GM23248 (cell line): Measurements from ENCODE around the gene GATAD2B. TPM values are rescaled to one million over a fixed set of nuclear protein-coding genes. Genes with fewer than 3 reads are reported as not detected.

Experiments
- DNase-seq: peaks from one replicate; pipeline ENCODE4 v3.0.0-alpha.2; 2015
- H2AFZ ChIP-seq: fragments of 200-600 bp; sonication (generic); 2 replicates; pipeline ENCODE4 v1.6.1; 2016; ENCODE audit warnings: antibody characterized with exemption
- H3F3A ChIP-seq: fragments of 200-600 bp; sonication (generic); 2 replicates; pipeline ENCODE4 v1.6.1; 2016; ENCODE audit warnings: mild to moderate bottlenecking, antibody characterized with exemption, mixed run types; ENCODE audit not compliant: insufficient read depth
- H3K27ac ChIP-seq: fragments of 200-600 bp; sonication (generic); 2 replicates; pipeline ENCODE4 v1.5.1; 2016; ENCODE audit warnings: mild to moderate bottlenecking
- H3K27me3 ChIP-seq: fragments of 200-600 bp; sonication (generic); replicated peaks from 2 replicates; pipeline ENCODE4 v1.6.1; 2016; ENCODE audit warnings: mild to moderate bottlenecking; ENCODE audit not compliant: insufficient read depth
- H3K36me3 ChIP-seq: fragments of 200-600 bp; sonication (generic); 2 replicates; pipeline ENCODE4 v1.6.1; 2016; ENCODE audit warnings: low read depth, mild to moderate bottlenecking
- H3K4me1 ChIP-seq: fragments of 200-600 bp; sonication (generic); 2 replicates; pipeline ENCODE4 v1.6.1; 2016; ENCODE audit warnings: mild to moderate bottlenecking; ENCODE audit not compliant: insufficient read depth
- H3K4me2 ChIP-seq: fragments of 200-600 bp; sonication (generic); one replicate; pipeline ENCODE4 v1.6.1; 2016; ENCODE audit warnings: mild to moderate bottlenecking; ENCODE audit not compliant: unreplicated experiment
- H3K4me3 ChIP-seq: fragments of 200-600 bp; sonication (generic); 2 replicates; pipeline ENCODE4 v1.5.1; 2016; ENCODE audit warnings: mild to moderate bottlenecking
- H3K79me2 ChIP-seq: fragments of 200-600 bp; sonication (generic); 2 replicates; pipeline ENCODE4 v1.6.1; 2016; ENCODE audit warnings: mild to moderate bottlenecking; ENCODE audit not compliant: insufficient read depth
- H3K9ac ChIP-seq: fragments of 200-600 bp; sonication (generic); 2 replicates; pipeline ENCODE4 v1.6.1; 2016; ENCODE audit warnings: mild to moderate bottlenecking
- H3K9me2 ChIP-seq: fragments of 200-600 bp; sonication (generic); 2 replicates; pipeline ENCODE4 v1.6.1; 2016; ENCODE audit warnings: mixed run types, mild to moderate bottlenecking, moderate library complexity; ENCODE audit not compliant: insufficient read depth
- H3K9me3 ChIP-seq: fragments of 200-600 bp; sonication (generic); one replicate; pipeline ENCODE4 v1.6.1; 2017; ENCODE audit warnings: low read depth
- H4K20me1 ChIP-seq: fragments of 200-600 bp; sonication (generic); 2 replicates; pipeline ENCODE4 v1.6.0; 2016; ENCODE audit not compliant: insufficient read depth
- EZH2 ChIP-seq: fragments of 200-600 bp; sonication (generic); IDR thresholded peaks from 2 replicates; pipeline ENCODE4 v1.6.1; 2018; ENCODE audit warnings: antibody characterized with exemption, mild to moderate bottlenecking; ENCODE audit not compliant: insufficient read depth, poor library complexity, severe bottlenecking
- EZH2phosphoT487 ChIP-seq: fragments of 200-600 bp; sonication (generic); IDR thresholded peaks from 2 replicates; pipeline ENCODE4 v1.6.1; 2018; ENCODE audit warnings: antibody characterized with exemption, moderate library complexity, mild to moderate bottlenecking, low read depth; ENCODE audit not compliant: insufficient read depth
- WGBS, 2 experiments: methylation state at CpG; one replicate each; pipeline ENCODE4 v1.1.6; 2015 to 2017; ENCODE audit warnings: low lambda C conversion rate in 2 of 2, low coverage in 1 of 2; ENCODE audit errors: missing lambda C conversion rate in 2 of 2; 5-methylcytosine and 5-hydroxymethylcytosine counted together
- in situ Hi-C: fragments of 300-500 bp; cut with MboI; formaldehyde crosslinking; loops from 2 replicates; pipeline ENCODE4 v1.15.0; 2020
- polyA plus RNA-seq: library from polyadenylated mRNA; unstranded; fragments of >200 nt; fragmentation: Nextera tagmentation; extraction: Ambion mirVana; gene quantifications from 2 replicates; pipeline ENCODE4 v1.2.1, GENCODE V29; 2016
- total RNA-seq: library from RNA; depleted of rRNA; stranded (reverse); fragments of >200 nt; shearing (Covaris generic); gene quantifications from 2 replicates; pipeline ENCODE4 v1.2.3, GENCODE V29; 2014

Gene GATAD2B
- total and polyA plus RNA-seq, 2 experiments from 2014 or later = 3.3 to 3.9 TPM

DNA sequence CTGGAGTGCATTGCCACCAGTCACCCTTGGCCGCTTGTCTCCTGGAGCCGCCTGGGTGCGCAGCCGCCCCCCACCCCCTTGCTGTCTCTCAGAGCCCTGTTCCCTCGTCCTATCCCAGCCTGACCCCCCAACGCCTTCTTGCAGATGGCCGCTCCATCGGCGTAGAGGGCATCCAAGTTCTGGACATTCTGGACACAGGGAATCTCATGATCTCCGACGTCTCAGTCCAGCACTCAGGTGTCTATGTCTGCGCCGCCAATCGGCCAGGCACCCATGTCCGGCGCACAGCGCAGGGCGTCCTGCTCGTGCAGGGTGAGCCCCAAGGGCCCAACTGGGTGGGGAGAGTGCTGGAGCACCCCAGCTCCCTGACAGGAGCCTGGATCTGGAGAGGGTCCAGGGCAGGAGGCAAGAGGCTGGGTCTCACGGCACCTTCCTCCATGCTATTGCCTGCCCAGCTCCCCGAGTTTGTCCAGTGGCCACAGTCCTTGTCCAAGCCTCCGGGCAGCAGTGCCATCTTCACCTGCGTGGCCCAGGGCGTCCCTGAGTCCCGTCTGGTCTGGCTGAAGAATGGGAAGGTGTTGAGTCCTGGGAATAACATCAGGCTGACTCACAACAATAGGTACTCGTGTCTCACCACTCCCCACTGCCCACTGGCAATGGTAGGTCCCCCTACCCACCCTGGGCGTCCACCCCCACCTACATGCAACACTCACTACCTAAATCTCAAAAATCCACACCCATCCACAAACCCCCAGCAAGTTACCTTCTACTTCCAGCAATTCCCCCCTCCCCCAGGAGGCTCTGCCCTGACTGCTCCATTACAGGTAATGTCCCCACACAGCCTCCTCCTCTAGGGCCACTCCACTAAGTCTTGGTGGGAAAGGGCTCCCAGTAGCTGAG, 123.0 kb downstream of the GATAD2B start:
- H3F3A ChIP-seq = no peaks in the 10 kb centered on the region

DNA sequence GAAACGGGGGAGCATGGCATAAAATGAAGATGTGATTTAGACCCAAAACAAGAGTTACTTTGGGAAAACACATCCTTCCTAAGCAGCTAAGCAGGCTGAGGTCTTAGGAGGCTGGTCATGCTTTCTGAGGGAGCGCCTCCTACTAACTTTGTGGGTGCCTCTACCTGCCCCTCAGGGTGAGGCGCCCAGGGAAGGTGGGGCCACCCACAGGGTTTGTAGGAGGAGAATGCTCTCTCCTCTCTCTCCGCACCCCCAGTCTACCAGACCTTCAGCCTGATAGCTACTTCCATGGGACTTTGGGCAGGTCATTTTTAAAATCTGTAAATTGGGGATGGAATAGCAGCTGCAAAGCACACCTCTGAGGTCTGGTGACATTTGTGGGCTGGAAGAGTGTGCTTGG, 123.8 kb downstream of the GATAD2B start:
- WGBS, 2 experiments = 80 to 84% methylated on average over 4 of the region's 4 CpGs
- TF ChIP-seq EZH2phosphoT487 (no peak), EZH2 (no peak)
- Histone ChIP-seq H3K27me3 (no peaks in the 10 kb centered on the region), H3K27ac (no peak overlapping the region), H3K9ac (no peak overlapping the region), H2AFZ (no peak overlapping the region), H3K79me2 (no peaks in the 10 kb centered on the region), H3K4me3 (no peak overlapping the region), H3K4me1 (no peaks in the 10 kb centered on the region), H3K4me2 (no peak overlapping the region), H3K9me2 (no peaks in the 10 kb centered on the region), H3K36me3 (no peaks in the 10 kb centered on the region), H4K20me1 (no peaks in the 10 kb centered on the region), H3K9me3 (no peaks in the 10 kb centered on the region), H3F3A (no peaks in the 10 kb centered on the region)
- no peak for DNase-seq
- in situ Hi-C loops = no loop called here

More for the DNA sequence above, 123.0 kb downstream of the GATAD2B start:
- Histone ChIP-seq H3K27me3 (no peaks in the 10 kb centered on the region), H3K9me2 (no peaks in the 10 kb centered on the region), H3K79me2 (no peaks in the 10 kb centered on the region), H3K4me3 (no peak overlapping the region), H3K9me3 (no peaks in the 10 kb centered on the region), H3K27ac (no peak overlapping the region), H3K9ac (no peak overlapping the region), H4K20me1 (no peaks in the 10 kb centered on the region), H3K4me1 (no peaks in the 10 kb centered on the region), H2AFZ (no peak overlapping the region), H3K36me3 (no peaks in the 10 kb centered on the region), H3K4me2 (no peak overlapping the region)
- in situ Hi-C loops = no loop called here
- WGBS, 2 experiments = 83 to 91% methylated on average over 17 to 27 of the region's 27 CpGs
- TF ChIP-seq EZH2phosphoT487 = no peak
- TF ChIP-seq EZH2 = no peak
- DNase-seq = no peak

DNA sequence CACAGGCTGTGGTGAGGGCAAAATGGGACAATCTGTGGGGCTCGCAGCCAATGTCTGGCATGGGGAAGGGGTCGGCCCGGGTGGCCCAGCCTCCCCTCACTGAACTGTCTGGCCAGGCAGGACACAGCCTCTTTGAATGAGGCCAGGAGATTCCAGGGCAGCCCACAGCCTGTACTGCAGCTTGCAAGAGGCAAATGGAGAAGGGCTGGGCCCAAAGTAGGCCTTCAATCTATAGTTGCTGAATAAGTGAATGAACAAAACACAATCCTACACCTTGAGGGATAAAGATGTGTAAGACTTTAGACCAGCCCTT, 124.3 kb downstream of the GATAD2B start:
- H4K20me1 ChIP-seq = no peaks in the 10 kb centered on the region
- H3K27ac ChIP-seq = no peak overlapping the region
- no peaks in the 10 kb centered on the region for H3K9me3 ChIP-seq
- 42 to 58% methylated on average over 3 of the region's 3 CpGs for WGBS, 2 experiments
- H3F3A ChIP-seq = no peaks in the 10 kb centered on the region
- H3K4me3 ChIP-seq = no peak overlapping the region
- H3K9ac ChIP-seq = no peak overlapping the region
- H3K36me3 ChIP-seq = no peaks in the 10 kb centered on the region
- H2AFZ ChIP-seq = no peak overlapping the region
- TF ChIP-seq EZH2phosphoT487 = no peak
- no peak for TF ChIP-seq EZH2
- no peaks in the 10 kb centered on the region for H3K27me3 ChIP-seq
- DNase-seq = no peak
- no peaks in the 10 kb centered on the region for H3K79me2 ChIP-seq
- H3K4me1 ChIP-seq = no peaks in the 10 kb centered on the region
- in situ Hi-C loops = no loop called here
- no peak overlapping the region for H3K4me2 ChIP-seq
- no peaks in the 10 kb centered on the region for H3K9me2 ChIP-seq

DNA sequence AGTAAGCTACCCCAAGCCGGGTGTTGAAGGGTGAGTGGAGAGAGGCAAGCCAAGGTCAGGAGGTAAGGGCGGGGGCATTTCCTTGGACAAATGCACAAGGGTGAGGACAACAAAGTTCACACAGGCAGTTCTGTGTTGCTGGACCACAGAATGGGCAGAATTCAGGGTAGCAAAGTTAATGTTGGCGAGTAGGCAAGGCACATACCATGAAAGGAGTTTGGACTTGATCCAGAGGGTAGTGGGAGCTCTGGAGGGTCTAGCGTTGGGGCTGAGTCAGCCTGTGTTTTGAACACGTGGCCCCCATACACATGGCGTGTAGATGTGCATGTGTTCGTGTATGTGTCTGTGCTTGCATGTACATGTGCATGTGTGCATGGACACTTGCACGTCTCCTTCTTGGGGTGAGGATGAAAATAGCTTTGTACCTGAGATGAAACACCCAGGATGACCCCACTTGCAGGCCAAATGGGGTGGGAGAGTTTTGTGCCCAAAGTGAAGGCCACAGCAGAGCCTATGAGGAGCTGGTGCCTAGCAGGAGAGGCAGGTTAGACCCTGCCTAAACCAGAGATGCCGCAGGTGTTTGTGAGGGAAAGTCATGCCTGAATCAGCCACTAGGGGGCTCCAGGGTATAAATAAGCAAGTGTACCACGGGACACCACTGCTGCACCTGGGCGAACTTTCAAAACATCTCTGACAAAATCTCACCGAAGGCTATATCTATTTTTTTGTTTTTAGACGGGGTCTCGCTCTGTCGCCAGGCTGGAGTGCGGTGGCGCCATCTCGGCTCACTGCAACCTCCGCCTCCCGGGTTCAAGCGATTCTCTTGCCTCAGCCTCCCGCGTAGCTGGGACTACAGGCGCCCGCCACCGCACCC, 125.7 kb downstream of the GATAD2B start:
- H2AFZ ChIP-seq = no peak overlapping the region
- H3K4me1 ChIP-seq = no peaks in the 10 kb centered on the region
- H3K79me2 ChIP-seq = no peaks in the 10 kb centered on the region
- in situ Hi-C loops = no loop called here
- H3K4me3 ChIP-seq = no peak overlapping the region
- H3K9ac ChIP-seq = no peak overlapping the region
- no peaks in the 10 kb centered on the region for H3K27me3 ChIP-seq
- DNase-seq = peak; percentile 77
- no peaks in the 10 kb centered on the region for H3K9me2 ChIP-seq
- no peaks in the 10 kb centered on the region for H3K9me3 ChIP-seq
- H3K36me3 ChIP-seq = no peaks in the 10 kb centered on the region
- TF ChIP-seq EZH2phosphoT487 = no peak
- TF ChIP-seq EZH2 = no peak
- WGBS, 2 experiments = 43 to 46% methylated on average over 26 of the region's 26 CpGs
- H3F3A ChIP-seq = no peaks in the 10 kb centered on the region
- H4K20me1 ChIP-seq = no peaks in the 10 kb centered on the region
- no peak overlapping the region for H3K4me2 ChIP-seq
- no peak overlapping the region for H3K27ac ChIP-seq
